Liver (tissue), 9 donors: Measurements from ENCODE around the gene AXIN2. TPM values are rescaled to one million over a fixed set of nuclear protein-coding genes. Genes with fewer than 3 reads are reported as not detected.

Experiments used
- DNase-seq: peaks from one replicate; pipeline ENCODE4 v3.0.0-alpha.2; 2017; ENCODE audit warnings: low spot score
- H3K27ac ChIP-seq, 2 donors: one replicate each; pipeline ENCODE4 v1.7.0; 2013; ENCODE audit warnings: inconsistent platforms in 2 of 2, low read length in 2 of 2, control low read depth in 1 of 2, low read depth in 1 of 2, mild to moderate bottlenecking in 1 of 2
- H3K27me3 ChIP-seq, 4 donors: one replicate each; pipeline versions ENCODE4 v1.6.1 to v1.7.0; 2013; ENCODE audit warnings: low read length in 3 of 4, inconsistent platforms in 1 of 4, mild to moderate bottlenecking in 1 of 4, moderate library complexity in 1 of 4; ENCODE audit not compliant: control insufficient read depth in 4 of 4, insufficient read depth in 4 of 4
- H3K36me3 ChIP-seq, 4 donors: one replicate each; pipeline versions ENCODE4 v1.6.1 to v1.7.0; 2013; ENCODE audit warnings: low read length in 3 of 4, mild to moderate bottlenecking in 3 of 4, low read depth in 1 of 4, moderate library complexity in 1 of 4; ENCODE audit not compliant: control insufficient read depth in 4 of 4, insufficient read depth in 3 of 4
- H3K4me1 ChIP-seq, 4 donors: one replicate each; pipeline versions ENCODE4 v1.6.1 to v1.7.0; 2013; ENCODE audit warnings: low read length in 3 of 4, mild to moderate bottlenecking in 3 of 4, moderate library complexity in 1 of 4; ENCODE audit not compliant: control insufficient read depth in 4 of 4, insufficient read depth in 4 of 4
- H3K4me3 ChIP-seq, 3 donors: one replicate each; pipeline versions ENCODE4 v1.6.1 to v1.7.0; 2013; ENCODE audit warnings: low read length in 3 of 3, control low read depth in 1 of 3, low read depth in 1 of 3, mild to moderate bottlenecking in 1 of 3
- H3K9ac ChIP-seq, 2 donors: one replicate each; pipeline ENCODE4 v1.7.0; 2013; ENCODE audit warnings: low read length in 2 of 2, mild to moderate bottlenecking in 2 of 2, moderate library complexity in 2 of 2, control low read depth in 1 of 2, low read depth in 1 of 2
- H3K9me3 ChIP-seq, 4 donors: one replicate each; pipeline versions ENCODE4 v1.6.1 to v1.7.0; 2013; ENCODE audit warnings: low read length in 3 of 4; ENCODE audit not compliant: control insufficient read depth in 4 of 4
- EGR1 ChIP-seq, 2 donors: IDR thresholded peaks; 2 replicates each; pipeline ENCODE4 v1.6.1; 2016 to 2018; ENCODE audit warnings: antibody characterized with exemption in 2 of 2, low read depth in 2 of 2
- FOXA2 ChIP-seq: IDR thresholded peaks from 2 replicates; pipeline ENCODE4 v1.6.1; 2016; ENCODE audit warnings: antibody characterized with exemption
- GABPA ChIP-seq, 2 donors: IDR thresholded peaks in 1 of 2; conservative IDR thresholded peaks in 1 of 2; 2 replicates each; pipeline ENCODE4 v1.6.1; 2016; ENCODE audit warnings: antibody characterized with exemption in 2 of 2, mild to moderate bottlenecking in 1 of 2, moderate library complexity in 1 of 2
- HNF4A ChIP-seq, 2 donors: conservative IDR thresholded peaks; 2 replicates each; pipeline ENCODE4 v1.6.1; 2016; ENCODE audit warnings: antibody characterized with exemption in 2 of 2, mild to moderate bottlenecking in 2 of 2
- HNF4G ChIP-seq: IDR thresholded peaks from 2 replicates; pipeline ENCODE4 v1.6.1; 2016; ENCODE audit warnings: antibody characterized with exemption
- JUND ChIP-seq, 2 donors: IDR thresholded peaks; 2 replicates each; pipeline ENCODE4 v1.6.1; 2016; ENCODE audit warnings: antibody characterized with exemption in 2 of 2
- RAD21 ChIP-seq, 2 donors: IDR thresholded peaks; 2 replicates each; pipeline ENCODE4 v1.6.1; 2016; ENCODE audit warnings: antibody characterized with exemption in 2 of 2, mild to moderate bottlenecking in 2 of 2
- RXRA ChIP-seq, 2 donors: IDR thresholded peaks; 2 replicates each; pipeline ENCODE4 v1.6.1; 2017 to 2018; ENCODE audit warnings: antibody characterized with exemption in 2 of 2, mild to moderate bottlenecking in 1 of 2
- SP1 ChIP-seq: IDR thresholded peaks from 2 replicates; pipeline ENCODE4 v1.6.1; 2018; ENCODE audit warnings: antibody characterized with exemption, mild to moderate bottlenecking
- YY1 ChIP-seq: IDR thresholded peaks from 2 replicates; pipeline ENCODE4 v1.6.1; 2016; ENCODE audit warnings: antibody characterized with exemption, mild to moderate bottlenecking
- whole genome bisulfite sequencing: extraction: QIAGEN DNeasy Blood & Tissue Kit; methylation state at CpG from one replicate; pipeline ENCODE4 v1.1.7; 2013; 5-methylcytosine and 5-hydroxymethylcytosine counted together
- polyA plus RNA-seq, 2 donors: library from polyadenylated mRNA; stranded (reverse) in 1 of 2; unstranded in 1 of 2; fragments of 200-250 nt in 1 of 2; fragments of >200 nt in 1 of 2; fragmentation: Nextera tagmentation in 1 of 2; extraction: Ambion mirVana in 1 of 2; gene quantifications; one replicate each; pipeline versions ENCODE4 v1.2.1 to v1.2.3, GENCODE V29; 2013 to 2015
- total RNA-seq, 2 donors: library from RNA; depleted of rRNA; stranded (reverse); fragments of >200 nt; gene quantifications; one replicate each; pipeline ENCODE4 v1.2.3, GENCODE V29; 2014
- TF ChIP-seq, protein P1 (sequence below): IDR thresholded peaks from 2 replicates; pipeline ENCODE4 v1.6.1; 2016; ENCODE audit warnings: antibody characterized with exemption
- TF ChIP-seq, protein P2 (sequence below): IDR thresholded peaks from 2 replicates; pipeline ENCODE4 v1.6.1; 2016; ENCODE audit warnings: antibody characterized with exemption
- TF ChIP-seq, protein P3 (sequence below): fragments of 150-350 bp; IDR thresholded peaks from 2 replicates; pipeline ENCODE4 v1.5.1; 2017; ENCODE audit warnings: improper control_type of control experiment, low read depth, low read length; ENCODE audit not compliant: missing input control
- TF ChIP-seq, protein P4 (sequence below): IDR thresholded peaks from 2 replicates; pipeline ENCODE4 v1.6.1; 2016; ENCODE audit warnings: antibody characterized with exemption, mild to moderate bottlenecking
- donor health status: healthy.
- donor health status: healthy.
- donor health status: healthy.
- donor health status: healthy.
- donor health status: healthy.

AXIN2 gene
- total and polyA plus RNA-seq, 4 donors, result 0.33 to 3.5 (median 1.5) TPM

DNA sequence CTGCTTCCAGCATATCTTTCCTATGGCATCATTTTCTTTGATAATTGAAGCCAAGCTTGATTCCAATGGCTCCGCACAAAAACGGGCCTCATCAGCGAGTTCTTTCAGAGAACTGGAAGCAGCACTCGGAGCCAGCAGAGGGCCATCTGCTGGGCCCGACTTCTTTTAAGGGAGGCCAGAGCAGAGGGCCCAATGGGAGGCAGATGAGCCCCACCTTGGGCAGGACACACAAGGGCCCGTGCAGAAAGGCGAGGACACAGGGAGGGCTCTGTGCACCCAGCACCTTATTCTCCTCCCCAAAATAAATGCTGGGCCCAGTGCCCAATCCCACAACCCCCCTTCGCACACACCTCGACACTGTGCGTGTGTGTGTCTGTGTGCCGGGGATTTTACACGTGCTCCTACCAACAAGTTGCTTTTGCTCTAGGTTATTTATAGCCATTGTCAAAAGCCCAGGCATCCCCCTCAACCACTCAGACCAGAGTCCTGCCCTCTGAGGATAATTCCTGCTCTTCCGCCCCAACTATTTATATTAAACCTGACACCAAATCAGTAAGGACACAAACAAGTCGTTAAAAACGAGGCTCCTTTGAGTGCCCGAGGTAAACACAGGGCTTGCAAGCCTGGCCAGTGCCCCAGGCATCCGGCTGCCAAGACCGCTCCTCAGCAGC is 6.8 kb downstream of the AXIN2 start:
- DNase-seq, result no peak

DNA sequence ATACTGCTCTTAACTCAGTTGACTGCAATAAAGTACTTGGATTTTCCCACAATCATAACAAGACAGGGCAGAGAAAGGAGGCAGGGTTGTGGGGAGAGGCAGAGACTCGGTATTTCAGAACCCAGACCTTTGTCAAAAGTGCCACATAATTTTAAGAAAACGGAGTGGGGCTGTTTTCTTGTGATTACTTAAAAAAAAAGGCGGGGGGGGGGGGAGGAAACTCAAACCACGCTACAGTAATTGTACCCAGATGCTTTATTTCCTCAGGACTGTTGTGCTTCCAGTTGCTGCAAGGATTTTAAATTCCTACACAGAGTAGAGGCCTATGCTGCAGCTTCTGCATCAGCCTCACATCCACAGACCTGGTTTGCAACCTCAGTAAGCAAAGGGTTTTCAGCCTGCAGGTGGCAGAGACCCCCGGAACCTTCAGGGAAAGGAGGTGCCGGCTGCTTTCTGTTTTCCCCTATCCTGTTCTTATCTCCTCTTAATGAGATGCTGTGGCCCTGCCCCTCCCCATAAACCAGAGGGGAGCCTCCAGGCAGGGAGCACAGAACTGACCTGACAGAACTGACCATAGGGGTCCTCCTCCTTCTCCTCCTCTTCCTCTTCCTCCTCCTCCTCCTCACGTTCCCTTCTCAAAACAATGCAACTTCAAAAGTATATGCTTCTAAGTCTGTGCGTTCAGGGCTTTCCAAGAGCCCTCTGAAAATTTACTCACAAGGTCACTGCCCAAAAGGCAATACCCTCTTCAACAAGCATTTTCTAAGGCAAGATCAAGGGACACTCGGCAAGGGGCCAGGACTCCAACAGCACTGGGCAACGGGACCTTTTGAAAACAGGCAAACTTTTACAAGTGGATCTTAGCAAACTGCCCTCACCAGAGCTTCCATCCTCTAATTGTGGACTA is 7.5 kb downstream of the AXIN2 start:
- H3K27ac ChIP-seq, result peak overlapping the region; percentile 28 to 30
- no peak for DNase-seq
- H3K27me3 ChIP-seq, result no peaks in the 10 kb centered on the region
- WGBS, result 42% methylated on average over 10 of the region's 10 CpGs
- no peaks in the 10 kb centered on the region for H3K36me3 ChIP-seq
- peak in 1 of 2 donors; percentile 65 for TF ChIP-seq RXRA (IDR thresholded peaks at IDR 0.05)
- TF ChIP-seq RAD21 (IDR thresholded peaks at IDR 0.05), result peak; percentile 14 to 30
- peak; percentile 46 to 59 for TF ChIP-seq HNF4A (conservative IDR thresholded peaks at IDR 0.05)
- TF ChIP-seq SP1, result no peak
- no peaks in the 10 kb centered on the region for H3K9me3 ChIP-seq
- peaks cover 3 to 16% (median 14%) of the 10 kb centered on the region in 4 donors for H3K4me1 ChIP-seq
- H3K4me3 ChIP-seq, result no peak overlapping the region
- no peak overlapping the region for H3K9ac ChIP-seq

More for the DNA sequence above, 6.8 kb downstream of the AXIN2 start:
- Histone ChIP-seq H3K27me3 (no peaks in the 10 kb centered on the region), H3K27ac (peak overlapping the region; percentile 5 to 8), H3K4me3 (no peak overlapping the region), H3K4me1 (peaks cover 3 to 21% (median 18%) of the 10 kb centered on the region in 4 donors), H3K9ac (no peak overlapping the region), H3K36me3 (no peaks in the 10 kb centered on the region), H3K9me3 (no peaks in the 10 kb centered on the region)
- TF ChIP-seq, protein P1, sequence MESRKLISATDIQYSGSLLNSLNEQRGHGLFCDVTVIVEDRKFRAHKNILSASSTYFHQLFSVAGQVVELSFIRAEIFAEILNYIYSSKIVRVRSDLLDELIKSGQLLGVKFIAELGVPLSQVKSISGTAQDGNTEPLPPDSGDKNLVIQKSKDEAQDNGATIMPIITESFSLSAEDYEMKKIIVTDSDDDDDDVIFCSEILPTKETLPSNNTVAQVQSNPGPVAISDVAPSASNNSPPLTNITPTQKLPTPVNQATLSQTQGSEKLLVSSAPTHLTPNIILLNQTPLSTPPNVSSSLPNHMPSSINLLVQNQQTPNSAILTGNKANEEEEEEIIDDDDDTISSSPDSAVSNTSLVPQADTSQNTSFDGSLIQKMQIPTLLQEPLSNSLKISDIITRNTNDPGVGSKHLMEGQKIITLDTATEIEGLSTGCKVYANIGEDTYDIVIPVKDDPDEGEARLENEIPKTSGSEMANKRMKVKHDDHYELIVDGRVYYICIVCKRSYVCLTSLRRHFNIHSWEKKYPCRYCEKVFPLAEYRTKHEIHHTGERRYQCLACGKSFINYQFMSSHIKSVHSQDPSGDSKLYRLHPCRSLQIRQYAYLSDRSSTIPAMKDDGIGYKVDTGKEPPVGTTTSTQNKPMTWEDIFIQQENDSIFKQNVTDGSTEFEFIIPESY, result no peak
- peak in 1 of 2 donors; percentile 26 for TF ChIP-seq RAD21 (IDR thresholded peaks at IDR 0.05)
- WGBS, result 41% methylated on average over 18 of the region's 18 CpGs

DNA sequence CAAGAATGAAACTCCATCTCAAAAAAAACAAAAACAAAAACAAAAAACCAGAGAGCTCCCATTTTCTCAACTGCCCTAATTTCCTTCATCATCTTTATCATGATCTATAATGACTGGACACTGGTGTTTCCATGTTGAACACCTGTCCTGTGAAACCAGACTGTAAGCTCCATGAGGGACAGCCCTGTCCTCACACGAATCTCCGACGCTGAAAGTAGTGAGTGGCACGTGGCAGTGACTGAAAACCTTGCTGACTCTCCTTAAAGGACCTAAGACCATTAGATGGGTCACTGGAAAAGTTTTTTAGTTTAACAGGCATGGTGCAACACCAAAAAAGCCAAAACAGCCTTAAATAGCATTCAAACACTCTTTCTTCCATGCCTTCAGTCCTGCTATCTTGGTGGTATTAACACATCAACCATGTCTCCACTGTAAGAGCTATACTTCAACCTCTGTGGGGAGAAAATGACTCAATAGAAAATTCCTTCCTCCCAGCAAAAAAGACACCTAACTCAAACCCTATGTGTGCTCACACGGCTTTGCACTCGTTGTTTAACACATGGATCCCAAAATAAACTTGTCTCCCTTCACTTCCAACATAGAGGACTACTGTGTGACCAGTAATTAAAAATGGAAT is 8.3 kb downstream of the AXIN2 start:
- H3K4me3 ChIP-seq, result no peak overlapping the region
- H3K27ac ChIP-seq, result no peak overlapping the region
- no peak for DNase-seq
- no peaks in the 10 kb centered on the region for H3K36me3 ChIP-seq
- H3K9ac ChIP-seq, result no peak overlapping the region
- H3K27me3 ChIP-seq, result no peaks in the 10 kb centered on the region
- peaks cover 3 to 14% (median 13%) of the 10 kb centered on the region in 4 donors for H3K4me1 ChIP-seq
- no peaks in the 10 kb centered on the region for H3K9me3 ChIP-seq
- 86% methylated on average over 6 of the region's 6 CpGs for WGBS
- TF ChIP-seq, protein P1, result no peak
- TF ChIP-seq, protein P2, sequence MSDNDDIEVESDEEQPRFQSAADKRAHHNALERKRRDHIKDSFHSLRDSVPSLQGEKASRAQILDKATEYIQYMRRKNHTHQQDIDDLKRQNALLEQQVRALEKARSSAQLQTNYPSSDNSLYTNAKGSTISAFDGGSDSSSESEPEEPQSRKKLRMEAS, result no peak
- no peak for TF ChIP-seq YY1
- no peak for TF ChIP-seq SP1
- no peak for TF ChIP-seq EGR1 (IDR thresholded peaks at IDR 0.05; ENCODE audit: low read depth in 2 of 2)
- no peak for TF ChIP-seq HNF4G
- TF ChIP-seq FOXA2, result no peak
- TF ChIP-seq JUND (IDR thresholded peaks at IDR 0.05), result no peak
- TF ChIP-seq, protein P3, sequence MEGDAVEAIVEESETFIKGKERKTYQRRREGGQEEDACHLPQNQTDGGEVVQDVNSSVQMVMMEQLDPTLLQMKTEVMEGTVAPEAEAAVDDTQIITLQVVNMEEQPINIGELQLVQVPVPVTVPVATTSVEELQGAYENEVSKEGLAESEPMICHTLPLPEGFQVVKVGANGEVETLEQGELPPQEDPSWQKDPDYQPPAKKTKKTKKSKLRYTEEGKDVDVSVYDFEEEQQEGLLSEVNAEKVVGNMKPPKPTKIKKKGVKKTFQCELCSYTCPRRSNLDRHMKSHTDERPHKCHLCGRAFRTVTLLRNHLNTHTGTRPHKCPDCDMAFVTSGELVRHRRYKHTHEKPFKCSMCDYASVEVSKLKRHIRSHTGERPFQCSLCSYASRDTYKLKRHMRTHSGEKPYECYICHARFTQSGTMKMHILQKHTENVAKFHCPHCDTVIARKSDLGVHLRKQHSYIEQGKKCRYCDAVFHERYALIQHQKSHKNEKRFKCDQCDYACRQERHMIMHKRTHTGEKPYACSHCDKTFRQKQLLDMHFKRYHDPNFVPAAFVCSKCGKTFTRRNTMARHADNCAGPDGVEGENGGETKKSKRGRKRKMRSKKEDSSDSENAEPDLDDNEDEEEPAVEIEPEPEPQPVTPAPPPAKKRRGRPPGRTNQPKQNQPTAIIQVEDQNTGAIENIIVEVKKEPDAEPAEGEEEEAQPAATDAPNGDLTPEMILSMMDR, result no peak
- TF ChIP-seq, protein P4, sequence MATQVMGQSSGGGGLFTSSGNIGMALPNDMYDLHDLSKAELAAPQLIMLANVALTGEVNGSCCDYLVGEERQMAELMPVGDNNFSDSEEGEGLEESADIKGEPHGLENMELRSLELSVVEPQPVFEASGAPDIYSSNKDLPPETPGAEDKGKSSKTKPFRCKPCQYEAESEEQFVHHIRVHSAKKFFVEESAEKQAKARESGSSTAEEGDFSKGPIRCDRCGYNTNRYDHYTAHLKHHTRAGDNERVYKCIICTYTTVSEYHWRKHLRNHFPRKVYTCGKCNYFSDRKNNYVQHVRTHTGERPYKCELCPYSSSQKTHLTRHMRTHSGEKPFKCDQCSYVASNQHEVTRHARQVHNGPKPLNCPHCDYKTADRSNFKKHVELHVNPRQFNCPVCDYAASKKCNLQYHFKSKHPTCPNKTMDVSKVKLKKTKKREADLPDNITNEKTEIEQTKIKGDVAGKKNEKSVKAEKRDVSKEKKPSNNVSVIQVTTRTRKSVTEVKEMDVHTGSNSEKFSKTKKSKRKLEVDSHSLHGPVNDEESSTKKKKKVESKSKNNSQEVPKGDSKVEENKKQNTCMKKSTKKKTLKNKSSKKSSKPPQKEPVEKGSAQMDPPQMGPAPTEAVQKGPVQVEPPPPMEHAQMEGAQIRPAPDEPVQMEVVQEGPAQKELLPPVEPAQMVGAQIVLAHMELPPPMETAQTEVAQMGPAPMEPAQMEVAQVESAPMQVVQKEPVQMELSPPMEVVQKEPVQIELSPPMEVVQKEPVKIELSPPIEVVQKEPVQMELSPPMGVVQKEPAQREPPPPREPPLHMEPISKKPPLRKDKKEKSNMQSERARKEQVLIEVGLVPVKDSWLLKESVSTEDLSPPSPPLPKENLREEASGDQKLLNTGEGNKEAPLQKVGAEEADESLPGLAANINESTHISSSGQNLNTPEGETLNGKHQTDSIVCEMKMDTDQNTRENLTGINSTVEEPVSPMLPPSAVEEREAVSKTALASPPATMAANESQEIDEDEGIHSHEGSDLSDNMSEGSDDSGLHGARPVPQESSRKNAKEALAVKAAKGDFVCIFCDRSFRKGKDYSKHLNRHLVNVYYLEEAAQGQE, result no peak
- no peak for TF ChIP-seq GABPA (IDR thresholded peaks at IDR 0.05 in 1 of 2, conservative IDR thresholded peaks at IDR 0.05 in 1 of 2)
- TF ChIP-seq RAD21 (IDR thresholded peaks at IDR 0.05), result no peak
